SK-N-SH (cell line): ENCODE results near the gene SERINC2. TPM values are rescaled to one million over a fixed set of nuclear protein-coding genes. Genes with fewer than 3 reads are reported as not detected.

Experiments
- CTCF ChIA-PET: fragments of 300-600, 350-600 bp; formaldehyde crosslinking; extraction: SDS; loops from one replicate; lab custom pipeline; 2021; lab: Yijun Ruan, JAX
- POLR2A ChIA-PET: fragments of 350-600 bp; sonication (Branson Sonifier 250); formaldehyde crosslinking; extraction: SDS; loops from one replicate; lab custom pipeline; 2020; ENCODE audit warnings: antibody characterized with exemption, inconsistent platforms; lab: Yijun Ruan, JAX
- DNase-seq: peaks from one replicate; pipeline ENCODE4 v3.0.0; 2012
- H2AFZ ChIP-seq: fragments of 200-600 bp; sonication (generic); 2 replicates; pipeline ENCODE4 v1.8.1; 2016; ENCODE audit warnings: antibody characterized with exemption, mild to moderate bottlenecking, low read depth
- H3F3A ChIP-seq: fragments of 200-600 bp; sonication (generic); replicated peaks from 2 replicates; pipeline ENCODE3; 2016; ENCODE audit warnings: antibody characterized with exemption, mild to moderate bottlenecking; ENCODE audit not compliant: insufficient read depth
- H3K27ac ChIP-seq, 2 experiments: fragments of 200-500 bp in 1 of 2; fragments of 200-600 bp in 1 of 2; sonication (Bioruptor generic) in 1 of 2; sonication (generic), shearing (Covaris generic) in 1 of 2; 2 replicates each; pipeline versions ENCODE4 v1.5.1 to v1.6.1; 2014 to 2016; ENCODE audit warnings: low read depth in 2 of 2, inconsistent platforms in 1 of 2, low read length in 1 of 2, mild to moderate bottlenecking in 1 of 2, mixed read lengths in 1 of 2
- H3K27me3 ChIP-seq: fragments of 200-600 bp; sonication (generic), shearing (Covaris generic); 2 replicates; pipeline ENCODE4 v1.6.1; 2016; ENCODE audit warnings: mixed run types; ENCODE audit not compliant: insufficient read depth
- H3K36me3 ChIP-seq, 2 experiments: fragments of 200-500 bp in 1 of 2; fragments of 200-600 bp in 1 of 2; sonication (Bioruptor generic) in 1 of 2; sonication (generic) in 1 of 2; replicated peaks in 1 of 2; 2 replicates each; pipeline versions ENCODE3 to v1.5.1; 2014 to 2016; ENCODE audit warnings: low read length in 1 of 2, mild to moderate bottlenecking in 1 of 2; ENCODE audit not compliant: insufficient read depth in 2 of 2, control insufficient read depth in 1 of 2
- H3K4me1 ChIP-seq, 2 experiments: fragments of 200-500 bp in 1 of 2; fragments of 200-600 bp in 1 of 2; sonication (Bioruptor generic) in 1 of 2; sonication (generic), shearing (Covaris generic) in 1 of 2; 2 replicates each; pipeline versions ENCODE4 v1.5.1 to v1.6.1; 2014 to 2016; ENCODE audit warnings: low read depth in 1 of 2, low read length in 1 of 2, mixed run types in 1 of 2; ENCODE audit not compliant: insufficient read depth in 2 of 2, control insufficient read depth in 1 of 2
- H3K4me2 ChIP-seq: fragments of 200-600 bp; sonication (generic), shearing (Covaris generic); 2 replicates; pipeline ENCODE4 v1.6.1; 2017; ENCODE audit warnings: mixed run types
- H3K4me3 ChIP-seq, 2 experiments: fragments of 200-500 bp in 1 of 2; fragments of 200-600 bp in 1 of 2; sonication (Bioruptor generic) in 1 of 2; sonication (generic), shearing (Covaris generic) in 1 of 2; 2 replicates each; pipeline versions ENCODE4 v1.5.1 to v1.8.1; 2014 to 2016; ENCODE audit warnings: low read depth in 2 of 2, inconsistent platforms in 1 of 2, low read length in 1 of 2, mild to moderate bottlenecking in 1 of 2, mixed read lengths in 1 of 2, moderate library complexity in 1 of 2
- H3K79me2 ChIP-seq: fragments of 200-600 bp; sonication (generic); 2 replicates; pipeline ENCODE4 v1.8.1; 2017; ENCODE audit warnings: mild to moderate bottlenecking; ENCODE audit not compliant: insufficient read depth
- H3K9ac ChIP-seq: fragments of 200-600 bp; sonication (generic); 2 replicates; pipeline ENCODE4 v1.6.1; 2017; ENCODE audit warnings: mixed run types
- H3K9me2 ChIP-seq: fragments of 200-600 bp; sonication (generic); 2 replicates; pipeline ENCODE4 v1.6.1; 2017; ENCODE audit warnings: mixed run types
- H3K9me3 ChIP-seq: fragments of 200-600 bp; sonication (generic); 2 replicates; pipeline ENCODE4 v1.6.1; 2017; ENCODE audit warnings: mixed run types, mild to moderate bottlenecking, moderate library complexity
- H4K20me1 ChIP-seq: fragments of 200-600 bp; sonication (generic); 2 replicates; pipeline ENCODE4 v1.6.1; 2017; ENCODE audit warnings: mild to moderate bottlenecking, mixed run types; ENCODE audit not compliant: insufficient read depth
- EP300 ChIP-seq, 2 experiments: IDR thresholded peaks; 2 replicates each; pipeline versions ENCODE4 v1.4.0 to v1.6.1; 2012; ENCODE audit warnings: borderline replicate concordance in 1 of 2, low read depth in 1 of 2, low read length in 1 of 2
- FOSL2 ChIP-seq: IDR thresholded peaks from 2 replicates; pipeline ENCODE4 v1.4.0; 2012; ENCODE audit warnings: low read depth, mild to moderate bottlenecking, moderate library complexity, borderline replicate concordance
- GATA2 ChIP-seq: sonication (generic); formaldehyde crosslinking; IDR thresholded peaks from 2 replicates; pipeline ENCODE4 v1.5.0; 2020; ENCODE audit warnings: mild to moderate bottlenecking, missing genetic modification reagents
- JUND ChIP-seq: IDR thresholded peaks from 2 replicates; pipeline ENCODE4 v1.4.0; 2012
- NFIC ChIP-seq: IDR thresholded peaks from 2 replicates; pipeline ENCODE4 v1.4.0; 2012; ENCODE audit warnings: borderline replicate concordance
- NRF1 ChIP-seq: IDR thresholded peaks from 2 replicates; pipeline ENCODE4 v1.6.1; 2012; ENCODE audit warnings: low read depth, mild to moderate bottlenecking, low read length
- POLR2AphosphoS5 ChIP-seq: IDR thresholded peaks from 2 replicates; pipeline ENCODE4 v1.6.1; 2012; ENCODE audit warnings: low read depth, low read length
- REST ChIP-seq: IDR thresholded peaks from 2 replicates; pipeline ENCODE4 v1.6.1; 2012; ENCODE audit warnings: mild to moderate bottlenecking, low read depth, low read length, moderate library complexity
- RXRA ChIP-seq: IDR thresholded peaks from 2 replicates; pipeline ENCODE4 v1.4.0; 2012; ENCODE audit warnings: low read depth, mild to moderate bottlenecking, borderline replicate concordance
- TAF1 ChIP-seq: IDR thresholded peaks from 2 replicates; pipeline ENCODE4 v1.6.1; 2012; ENCODE audit warnings: low read depth, mild to moderate bottlenecking, low read length, moderate library complexity, borderline replicate concordance
- TEAD4 ChIP-seq: IDR thresholded peaks from 2 replicates; pipeline ENCODE4 v1.4.0; 2012; ENCODE audit warnings: mild to moderate bottlenecking, borderline replicate concordance; ENCODE audit not compliant: insufficient read depth
- WGBS: methylation state at CpG from one replicate; pipeline ENCODE4 v1.1.6; 2017; ENCODE audit warnings: low lambda C conversion rate; 5-methylcytosine and 5-hydroxymethylcytosine counted together
- polyA plus RNA-seq, 3 experiments: library from polyadenylated mRNA; depleted of rRNA; stranded (reverse); fragments of >200 nt; gene quantifications; 2 replicates each; pipeline ENCODE4 v1.2.3, GENCODE V29; 2012
- TF ChIP-seq, protein P1 (sequence below): fragments of 150-350 bp; IDR thresholded peaks from 2 replicates; pipeline ENCODE4 v1.6.1; 2017; ENCODE audit warnings: antibody characterized with exemption, low read length, low read depth, borderline replicate concordance

Gene SERINC2
- polyA plus RNA-seq, 1 of the 3 experiments (the other 2 are of a cell fraction) = 22.2 TPM

DNA sequence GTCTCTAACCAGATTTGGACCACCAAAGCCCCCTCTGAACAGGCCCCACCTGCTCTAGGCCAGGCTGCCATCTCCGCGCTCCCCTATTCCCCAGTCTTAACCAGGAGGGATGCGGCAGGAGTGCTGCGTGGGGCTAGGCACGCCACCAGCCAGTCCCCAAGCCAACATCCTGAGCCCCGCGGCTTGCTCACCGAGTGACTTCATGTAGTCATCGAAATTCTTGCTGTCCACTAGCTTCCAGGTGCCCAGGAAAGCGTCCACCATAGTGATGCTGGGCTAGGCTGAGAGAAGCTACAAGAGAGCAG lies 40.3 kb upstream of the SERINC2 start:
- TF ChIP-seq RXRA (no peak), POLR2AphosphoS5 (no peak), TAF1 (no peak), NFIC (no peak), FOSL2 (no peak), NRF1 (no peak), REST (no peak), TEAD4 (no peak), GATA2 (CRISPR knock-in tag) (no peak), JUND (no peak), EP300 (IDR thresholded peaks at IDR 0.05; ENCODE audit: borderline replicate concordance in 1 of 2, low read depth in 1 of 2, low read length in 1 of 2) (no peak)
- TF ChIP-seq, protein P1, sequence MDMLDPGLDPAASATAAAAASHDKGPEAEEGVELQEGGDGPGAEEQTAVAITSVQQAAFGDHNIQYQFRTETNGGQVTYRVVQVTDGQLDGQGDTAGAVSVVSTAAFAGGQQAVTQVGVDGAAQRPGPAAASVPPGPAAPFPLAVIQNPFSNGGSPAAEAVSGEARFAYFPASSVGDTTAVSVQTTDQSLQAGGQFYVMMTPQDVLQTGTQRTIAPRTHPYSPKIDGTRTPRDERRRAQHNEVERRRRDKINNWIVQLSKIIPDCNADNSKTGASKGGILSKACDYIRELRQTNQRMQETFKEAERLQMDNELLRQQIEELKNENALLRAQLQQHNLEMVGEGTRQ = no peak
- peaks cover 0 to 26% of the 10 kb centered on the region in 2 experiments; a peak in 1 of 4 replicates for H3K4me1 ChIP-seq
- no peaks in the 10 kb centered on the region for H3F3A ChIP-seq
- H3K4me3 ChIP-seq = no peak overlapping the region
- H3K9me3 ChIP-seq = no peaks in the 10 kb centered on the region
- H4K20me1 ChIP-seq = no peaks in the 10 kb centered on the region
- no peaks in the 10 kb centered on the region for H3K79me2 ChIP-seq
- ChIA-PET CTCF (interaction anchor here (1.1 to 12.3 kb wide), 3 partner anchors 18 to 189 kb away, joined by 3 to 88 read pairs (median 9); no protein-coding TSS in a partner anchor), POLR2A (interaction anchor here (1.1 kb wide), 1 partner anchor 11 kb away, joined by 3 read pairs; no protein-coding TSS in a partner anchor)
- 88% methylated on average over 10 of the region's 10 CpGs for WGBS
- H3K4me2 ChIP-seq = 0 out of 2 replicates have a peak overlapping the region, but pooled peaks have one; percentile 62
- no peak for DNase-seq
- no peaks in the 10 kb centered on the region for H3K36me3 ChIP-seq
- no peaks in the 10 kb centered on the region for H3K9me2 ChIP-seq
- H3K27me3 ChIP-seq = no peaks in the 10 kb centered on the region
- no peak overlapping the region for H3K9ac ChIP-seq
- H2AFZ ChIP-seq = no peak overlapping the region
- peak overlapping the region in 1 of 2 experiments; percentile 7; a peak in 1 of 4 replicates for H3K27ac ChIP-seq
